SK-N-SH treated with all-trans-retinoic acid at 6 μM for 48 hours (cell line): ENCODE results near the gene PPRC1.

Experiments used
- ARNTL ChIP-seq: fragments of 450-650 bp; formaldehyde crosslinking; IDR thresholded peaks from 2 replicates; pipeline ENCODE4 v1.5.0; 2020; ENCODE audit warnings: low read depth, mild to moderate bottlenecking, moderate library complexity, borderline replicate concordance
- GLIS3 ChIP-seq: fragments of 250-450 bp; sonication (Bioruptor Pico); IDR thresholded peaks from 2 replicates; pipeline ENCODE4 v1.5.0; 2020; ENCODE audit warnings: mild to moderate bottlenecking, moderate library complexity
- PPARA ChIP-seq: fragments of 250-450 bp; sonication (Bioruptor Pico); IDR thresholded peaks from 2 replicates; pipeline ENCODE4 v1.5.0; 2020; ENCODE audit warnings: mild to moderate bottlenecking, borderline replicate concordance
- RARB ChIP-seq: fragments of 250-450 bp; sonication (Bioruptor Pico); IDR thresholded peaks from 2 replicates; pipeline ENCODE4 v1.8.0; 2021; ENCODE audit warnings: mild to moderate bottlenecking, moderate library complexity
- TCF4 ChIP-seq: fragments of 250-450 bp; sonication (Bioruptor Pico); IDR thresholded peaks from 2 replicates; pipeline ENCODE4 v1.8.0; 2021; ENCODE audit warnings: mild to moderate bottlenecking, moderate library complexity, borderline replicate concordance
- TOX ChIP-seq: fragments of 250-450 bp; sonication (Bioruptor Pico); IDR thresholded peaks from 2 replicates; pipeline ENCODE4 v1.8.0; 2021; ENCODE audit warnings: mild to moderate bottlenecking, moderate library complexity, borderline replicate concordance
- ZNF565 ChIP-seq: fragments of 450-650 bp; formaldehyde crosslinking; conservative IDR thresholded peaks from 2 replicates; pipeline ENCODE4 v1.5.0; 2020; ENCODE audit warnings: low read depth, mild to moderate bottlenecking, moderate library complexity
- ZNF8 ChIP-seq: fragments of 450-650 bp; formaldehyde crosslinking; IDR thresholded peaks from 2 replicates; pipeline ENCODE4 v1.5.0; 2020; ENCODE audit warnings: mild to moderate bottlenecking, moderate library complexity
- TF ChIP-seq, protein P1 (sequence below): fragments of 250-450 bp; sonication (Bioruptor Pico); IDR thresholded peaks from 2 replicates; pipeline ENCODE4 v1.5.1; 2020; ENCODE audit warnings: low read depth, mild to moderate bottlenecking, moderate library complexity
- TF ChIP-seq, protein P2 (sequence below): fragments of 250-450 bp; sonication (Bioruptor Pico); IDR thresholded peaks from 2 replicates; pipeline ENCODE4 v1.8.0; 2020; ENCODE audit warnings: mild to moderate bottlenecking, moderate library complexity, borderline replicate concordance

DNA sequence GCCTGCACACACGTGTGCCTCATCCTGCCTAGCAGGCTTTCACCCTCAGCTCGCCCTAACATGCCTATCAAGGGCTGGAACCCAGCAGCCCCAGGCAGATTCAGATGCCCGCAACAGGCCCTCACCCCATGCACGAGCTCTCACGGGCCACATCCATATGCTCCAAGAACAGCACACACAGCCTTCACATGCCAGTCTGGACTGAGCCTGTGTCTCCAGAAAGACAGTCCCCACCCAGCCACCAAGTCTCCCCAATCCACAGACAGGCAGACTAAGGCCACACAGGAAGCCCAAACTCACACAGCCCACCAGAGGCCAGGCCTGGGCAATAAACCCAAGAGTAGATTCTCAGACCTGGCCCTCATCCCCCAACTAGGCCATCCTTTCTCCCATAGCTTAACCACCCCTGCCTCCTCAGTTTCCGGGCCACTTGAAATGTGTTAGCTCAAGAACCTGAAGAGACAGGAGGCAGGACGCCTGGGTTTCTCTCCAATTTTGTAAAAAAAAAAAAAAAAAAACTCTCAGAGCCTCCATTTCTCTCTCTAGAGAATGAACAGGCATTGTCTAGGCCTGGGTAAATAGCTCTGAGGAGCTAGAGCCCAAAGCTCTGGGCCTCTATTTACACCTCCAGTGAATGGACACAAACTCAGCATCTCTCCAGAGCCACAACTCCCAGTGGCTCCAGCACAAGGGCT, 19.4 kb upstream of the PPRC1 start:
- TF ChIP-seq RARB (no peak), ARNTL (CRISPR knock-in tag) (no peak), GLIS3 (CRISPR knock-in tag) (no peak), TCF4 (CRISPR knock-in tag) (no peak), ZNF565 (CRISPR knock-in tag) (no peak), PPARA (CRISPR knock-in tag) (no peak), TOX (CRISPR knock-in tag) (no peak), ZNF8 (no peak)
- TF ChIP-seq, protein P1, sequence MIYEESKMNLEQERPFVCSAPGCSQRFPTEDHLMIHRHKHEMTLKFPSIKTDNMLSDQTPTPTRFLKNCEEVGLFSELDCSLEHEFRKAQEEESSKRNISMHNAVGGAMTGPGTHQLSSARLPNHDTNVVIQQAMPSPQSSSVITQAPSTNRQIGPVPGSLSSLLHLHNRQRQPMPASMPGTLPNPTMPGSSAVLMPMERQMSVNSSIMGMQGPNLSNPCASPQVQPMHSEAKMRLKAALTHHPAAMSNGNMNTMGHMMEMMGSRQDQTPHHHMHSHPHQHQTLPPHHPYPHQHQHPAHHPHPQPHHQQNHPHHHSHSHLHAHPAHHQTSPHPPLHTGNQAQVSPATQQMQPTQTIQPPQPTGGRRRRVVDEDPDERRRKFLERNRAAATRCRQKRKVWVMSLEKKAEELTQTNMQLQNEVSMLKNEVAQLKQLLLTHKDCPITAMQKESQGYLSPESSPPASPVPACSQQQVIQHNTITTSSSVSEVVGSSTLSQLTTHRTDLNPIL (CRISPR knock-in tag) = no peak
- TF ChIP-seq, protein P2, sequence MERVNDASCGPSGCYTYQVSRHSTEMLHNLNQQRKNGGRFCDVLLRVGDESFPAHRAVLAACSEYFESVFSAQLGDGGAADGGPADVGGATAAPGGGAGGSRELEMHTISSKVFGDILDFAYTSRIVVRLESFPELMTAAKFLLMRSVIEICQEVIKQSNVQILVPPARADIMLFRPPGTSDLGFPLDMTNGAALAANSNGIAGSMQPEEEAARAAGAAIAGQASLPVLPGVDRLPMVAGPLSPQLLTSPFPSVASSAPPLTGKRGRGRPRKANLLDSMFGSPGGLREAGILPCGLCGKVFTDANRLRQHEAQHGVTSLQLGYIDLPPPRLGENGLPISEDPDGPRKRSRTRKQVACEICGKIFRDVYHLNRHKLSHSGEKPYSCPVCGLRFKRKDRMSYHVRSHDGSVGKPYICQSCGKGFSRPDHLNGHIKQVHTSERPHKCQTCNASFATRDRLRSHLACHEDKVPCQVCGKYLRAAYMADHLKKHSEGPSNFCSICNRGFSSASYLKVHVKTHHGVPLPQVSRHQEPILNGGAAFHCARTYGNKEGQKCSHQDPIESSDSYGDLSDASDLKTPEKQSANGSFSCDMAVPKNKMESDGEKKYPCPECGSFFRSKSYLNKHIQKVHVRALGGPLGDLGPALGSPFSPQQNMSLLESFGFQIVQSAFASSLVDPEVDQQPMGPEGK = no peak
